SK-N-SH (cell line): ENCODE results near the gene XRRA1. TPM values are rescaled to one million over a fixed set of nuclear protein-coding genes. Genes with fewer than 3 reads are reported as not detected.

Source experiments
- CTCF ChIA-PET: fragments of 300-600, 350-600 bp; formaldehyde crosslinking; extraction: SDS; loops from one replicate; lab custom pipeline; 2021; lab: Yijun Ruan, JAX
- POLR2A ChIA-PET: fragments of 350-600 bp; sonication (Branson Sonifier 250); formaldehyde crosslinking; extraction: SDS; loops from one replicate; lab custom pipeline; 2020; ENCODE audit warnings: antibody characterized with exemption, inconsistent platforms; lab: Yijun Ruan, JAX
- DNase-seq: peaks from one replicate; pipeline ENCODE4 v3.0.0; 2012
- H2AFZ ChIP-seq: fragments of 200-600 bp; sonication (generic); 2 replicates; pipeline ENCODE4 v1.8.1; 2016; ENCODE audit warnings: antibody characterized with exemption, mild to moderate bottlenecking, low read depth
- H3F3A ChIP-seq: fragments of 200-600 bp; sonication (generic); replicated peaks from 2 replicates; pipeline ENCODE3; 2016; ENCODE audit warnings: antibody characterized with exemption, mild to moderate bottlenecking; ENCODE audit not compliant: insufficient read depth
- H3K27ac ChIP-seq, 2 experiments: fragments of 200-500 bp in 1 of 2; fragments of 200-600 bp in 1 of 2; sonication (Bioruptor generic) in 1 of 2; sonication (generic), shearing (Covaris generic) in 1 of 2; 2 replicates each; pipeline versions ENCODE4 v1.5.1 to v1.6.1; 2014 to 2016; ENCODE audit warnings: low read depth in 2 of 2, inconsistent platforms in 1 of 2, low read length in 1 of 2, mild to moderate bottlenecking in 1 of 2, mixed read lengths in 1 of 2
- H3K27me3 ChIP-seq: fragments of 200-600 bp; sonication (generic), shearing (Covaris generic); 2 replicates; pipeline ENCODE4 v1.6.1; 2016; ENCODE audit warnings: mixed run types; ENCODE audit not compliant: insufficient read depth
- H3K36me3 ChIP-seq, 2 experiments: fragments of 200-500 bp in 1 of 2; fragments of 200-600 bp in 1 of 2; sonication (Bioruptor generic) in 1 of 2; sonication (generic) in 1 of 2; replicated peaks in 1 of 2; 2 replicates each; pipeline versions ENCODE3 to v1.5.1; 2014 to 2016; ENCODE audit warnings: low read length in 1 of 2, mild to moderate bottlenecking in 1 of 2; ENCODE audit not compliant: insufficient read depth in 2 of 2, control insufficient read depth in 1 of 2
- H3K4me1 ChIP-seq, 2 experiments: fragments of 200-500 bp in 1 of 2; fragments of 200-600 bp in 1 of 2; sonication (Bioruptor generic) in 1 of 2; sonication (generic), shearing (Covaris generic) in 1 of 2; 2 replicates each; pipeline versions ENCODE4 v1.5.1 to v1.6.1; 2014 to 2016; ENCODE audit warnings: low read depth in 1 of 2, low read length in 1 of 2, mixed run types in 1 of 2; ENCODE audit not compliant: insufficient read depth in 2 of 2, control insufficient read depth in 1 of 2
- H3K4me2 ChIP-seq: fragments of 200-600 bp; sonication (generic), shearing (Covaris generic); 2 replicates; pipeline ENCODE4 v1.6.1; 2017; ENCODE audit warnings: mixed run types
- H3K4me3 ChIP-seq, 2 experiments: fragments of 200-500 bp in 1 of 2; fragments of 200-600 bp in 1 of 2; sonication (Bioruptor generic) in 1 of 2; sonication (generic), shearing (Covaris generic) in 1 of 2; 2 replicates each; pipeline versions ENCODE4 v1.5.1 to v1.8.1; 2014 to 2016; ENCODE audit warnings: low read depth in 2 of 2, inconsistent platforms in 1 of 2, low read length in 1 of 2, mild to moderate bottlenecking in 1 of 2, mixed read lengths in 1 of 2, moderate library complexity in 1 of 2
- H3K79me2 ChIP-seq: fragments of 200-600 bp; sonication (generic); 2 replicates; pipeline ENCODE4 v1.8.1; 2017; ENCODE audit warnings: mild to moderate bottlenecking; ENCODE audit not compliant: insufficient read depth
- H3K9ac ChIP-seq: fragments of 200-600 bp; sonication (generic); 2 replicates; pipeline ENCODE4 v1.6.1; 2017; ENCODE audit warnings: mixed run types
- H3K9me2 ChIP-seq: fragments of 200-600 bp; sonication (generic); 2 replicates; pipeline ENCODE4 v1.6.1; 2017; ENCODE audit warnings: mixed run types
- H3K9me3 ChIP-seq: fragments of 200-600 bp; sonication (generic); 2 replicates; pipeline ENCODE4 v1.6.1; 2017; ENCODE audit warnings: mixed run types, mild to moderate bottlenecking, moderate library complexity
- H4K20me1 ChIP-seq: fragments of 200-600 bp; sonication (generic); 2 replicates; pipeline ENCODE4 v1.6.1; 2017; ENCODE audit warnings: mild to moderate bottlenecking, mixed run types; ENCODE audit not compliant: insufficient read depth
- FOXJ3 ChIP-seq: sonication (generic); formaldehyde crosslinking; IDR thresholded peaks from 2 replicates; pipeline ENCODE4 v1.5.1; 2020; ENCODE audit warnings: mild to moderate bottlenecking, missing genetic modification reagents
- FOXM1 ChIP-seq: IDR thresholded peaks from 2 replicates; pipeline ENCODE4 v1.4.0; 2012; ENCODE audit warnings: low read depth, mild to moderate bottlenecking
- GABPA ChIP-seq: IDR thresholded peaks from 2 replicates; pipeline ENCODE4 v1.4.0; 2012; ENCODE audit warnings: low read depth, mild to moderate bottlenecking
- GATA2 ChIP-seq: sonication (generic); formaldehyde crosslinking; IDR thresholded peaks from 2 replicates; pipeline ENCODE4 v1.5.0; 2020; ENCODE audit warnings: mild to moderate bottlenecking, missing genetic modification reagents
- IRF3 ChIP-seq: fragments of 150-350 bp; IDR thresholded peaks from 2 replicates; pipeline ENCODE4 v1.6.1; 2016; ENCODE audit warnings: mild to moderate bottlenecking, low read depth, low read length
- JUND ChIP-seq: IDR thresholded peaks from 2 replicates; pipeline ENCODE4 v1.4.0; 2012
- MAX ChIP-seq: IDR thresholded peaks from 2 replicates; pipeline ENCODE4 v1.4.0; 2012; ENCODE audit warnings: low read depth
- MXI1 ChIP-seq: IDR thresholded peaks from 2 replicates; pipeline ENCODE4 v1.6.1; 2012; ENCODE audit warnings: mild to moderate bottlenecking, low read depth, low read length, improper control_type of control experiment
- POLR2AphosphoS5 ChIP-seq: IDR thresholded peaks from 2 replicates; pipeline ENCODE4 v1.6.1; 2012; ENCODE audit warnings: low read depth, low read length
- RAD21 ChIP-seq: IDR thresholded peaks from 2 replicates; pipeline ENCODE4 v1.6.1; 2012; ENCODE audit warnings: mild to moderate bottlenecking, low read length
- REST ChIP-seq: IDR thresholded peaks from 2 replicates; pipeline ENCODE4 v1.6.1; 2012; ENCODE audit warnings: mild to moderate bottlenecking, low read depth, low read length, moderate library complexity
- SIN3A ChIP-seq: IDR thresholded peaks from 2 replicates; pipeline ENCODE4 v1.6.1; 2012; ENCODE audit warnings: low read depth, mild to moderate bottlenecking, low read length, moderate library complexity, borderline replicate concordance
- SMC3 ChIP-seq: IDR thresholded peaks from 2 replicates; pipeline ENCODE4 v1.6.1; 2012; ENCODE audit warnings: low read depth, low read length, improper control_type of control experiment
- TAF1 ChIP-seq: IDR thresholded peaks from 2 replicates; pipeline ENCODE4 v1.6.1; 2012; ENCODE audit warnings: low read depth, mild to moderate bottlenecking, low read length, moderate library complexity, borderline replicate concordance
- WGBS: methylation state at CpG from one replicate; pipeline ENCODE4 v1.1.6; 2017; ENCODE audit warnings: low lambda C conversion rate; 5-methylcytosine and 5-hydroxymethylcytosine counted together
- polyA plus RNA-seq, 3 experiments: library from polyadenylated mRNA; depleted of rRNA; stranded (reverse); fragments of >200 nt; gene quantifications; 2 replicates each; pipeline ENCODE4 v1.2.3, GENCODE V29; 2012

The XRRA1 gene
- polyA plus RNA-seq, 1 of the 3 experiments (the other 2 are of a cell fraction): 12.9 TPM

- TF ChIP-seq FOXM1 (no peak), POLR2AphosphoS5 (no peak)
Observed at GRCh38 chr11:74845978-74846517, 102.8 kb downstream of the XRRA1 start (continued).

GRCh38 chr11:74844865-74845264, 104.0 kb downstream of the XRRA1 start:
- H3F3A ChIP-seq: peaks cover 24% of the 10 kb centered on the region
- no peak overlapping the region for H3K9ac ChIP-seq
- H3K9me3 ChIP-seq: no peaks in the 10 kb centered on the region
- H3K36me3 ChIP-seq: peaks cover 48 to 86% of the 10 kb centered on the region in 2 experiments
- ChIA-PET CTCF (no interaction called here), POLR2A (no interaction called here)
- TF ChIP-seq POLR2AphosphoS5 (no peak), RAD21 (no peak)
- H3K4me3 ChIP-seq: no peak overlapping the region
- H4K20me1 ChIP-seq: no peaks in the 10 kb centered on the region
- H3K9me2 ChIP-seq: no peaks in the 10 kb centered on the region
- DNase-seq: no peak
- H3K4me1 ChIP-seq: peaks cover 0 to 9% of the 10 kb centered on the region in 2 experiments; a peak in 1 of 4 replicates
- no peaks in the 10 kb centered on the region for H3K27me3 ChIP-seq
- H2AFZ ChIP-seq: no peak overlapping the region
- H3K4me2 ChIP-seq: no peak overlapping the region
- H3K27ac ChIP-seq: no peak overlapping the region
- no peaks in the 10 kb centered on the region for H3K79me2 ChIP-seq
- WGBS: 94% methylated on average over 4 of the region's 4 CpGs

- H3K36me3 ChIP-seq: peaks cover 48 to 89% of the 10 kb centered on the region in 2 experiments
- no peak overlapping the region for H3K4me2 ChIP-seq
- no peak overlapping the region for H3K4me3 ChIP-seq
- H3K79me2 ChIP-seq: no peaks in the 10 kb centered on the region
- no peak for TF ChIP-seq TAF1
- no peak for TF ChIP-seq GABPA
- no peak for TF ChIP-seq JUND
- no peak for TF ChIP-seq SIN3A
- no peak for TF ChIP-seq POLR2AphosphoS5
- TF ChIP-seq MAX: no peak
- TF ChIP-seq SMC3: no peak
- TF ChIP-seq, all 33 proteins: peak for 0
- ChIA-PET POLR2A (no interaction called here), CTCF (no interaction called here)
- H3K4me1 ChIP-seq: 0 out of 4 replicates have a peak, but pooled peaks cover 0 to 2% of the 10 kb centered on the region in 2 experiments
- H2AFZ ChIP-seq: no peak overlapping the region
- H4K20me1 ChIP-seq: no peaks in the 10 kb centered on the region
- H3K9ac ChIP-seq: no peak overlapping the region
- no peaks in the 10 kb centered on the region for H3K9me2 ChIP-seq
- H3K27ac ChIP-seq: no peak overlapping the region
- no peaks in the 10 kb centered on the region for H3K27me3 ChIP-seq
- 100% methylated on average over 1 of the region's 3 CpGs for WGBS
- H3F3A ChIP-seq: peaks cover 16% of the 10 kb centered on the region
- DNase-seq: no peak
- no peaks in the 10 kb centered on the region for H3K9me3 ChIP-seq
Observed at GRCh38 chr11:74844072-74844471, 104.8 kb downstream of the XRRA1 start.

- H3K9me2 ChIP-seq: no peaks in the 10 kb centered on the region
- no peaks in the 10 kb centered on the region for H3K9me3 ChIP-seq
- H3K4me1 ChIP-seq: no peaks in the 10 kb centered on the region
- H3F3A ChIP-seq: peaks cover 16% of the 10 kb centered on the region
- TF ChIP-seq FOXJ3 (CRISPR knock-in tag): no peak
- no peak for TF ChIP-seq MXI1
- no peak for TF ChIP-seq REST
- no peak for TF ChIP-seq RAD21
- no peak for TF ChIP-seq GABPA
- TF ChIP-seq GATA2: no peak
- TF ChIP-seq IRF3: no peak
- no peak for TF ChIP-seq TAF1
- TF ChIP-seq, all 33 proteins: peak for 0
- Histone ChIP-seq H3K79me2 (no peaks in the 10 kb centered on the region), H2AFZ (no peak overlapping the region), H3K9ac (no peak overlapping the region), H4K20me1 (no peaks in the 10 kb centered on the region), H3K4me2 (no peak overlapping the region), H3K27ac (no peak overlapping the region), H3K27me3 (no peaks in the 10 kb centered on the region), H3K4me3 (no peak overlapping the region), H3K36me3 (peaks cover 48 to 90% of the 10 kb centered on the region in 2 experiments)
- DNase-seq: no peak
- CTCF ChIA-PET: interaction anchor here (0.7 kb wide), 1 partner anchor 141 kb away, joined by 3 read pairs; no protein-coding TSS in a partner anchor
- POLR2A ChIA-PET: no interaction called here
- 93% methylated on average over 6 of the region's 13 CpGs for WGBS
Observed at GRCh38 chr11:74842967-74843366, 105.9 kb downstream of the XRRA1 start.
